GM20000 (cell line): ENCODE results near the gene TLL1.

ENCODE experiments used
- DNase-seq: peaks from one replicate; pipeline ENCODE4 v3.0.0; 2012; ENCODE audit warnings: low spot score
- CTCF ChIP-seq: IDR thresholded peaks from 2 replicates; pipeline ENCODE4 v1.5.1; 2012; ENCODE audit warnings: mild to moderate bottlenecking, control low read depth; ENCODE audit errors: extremely low read depth, missing control alignments

The TLL1 gene

DNA sequence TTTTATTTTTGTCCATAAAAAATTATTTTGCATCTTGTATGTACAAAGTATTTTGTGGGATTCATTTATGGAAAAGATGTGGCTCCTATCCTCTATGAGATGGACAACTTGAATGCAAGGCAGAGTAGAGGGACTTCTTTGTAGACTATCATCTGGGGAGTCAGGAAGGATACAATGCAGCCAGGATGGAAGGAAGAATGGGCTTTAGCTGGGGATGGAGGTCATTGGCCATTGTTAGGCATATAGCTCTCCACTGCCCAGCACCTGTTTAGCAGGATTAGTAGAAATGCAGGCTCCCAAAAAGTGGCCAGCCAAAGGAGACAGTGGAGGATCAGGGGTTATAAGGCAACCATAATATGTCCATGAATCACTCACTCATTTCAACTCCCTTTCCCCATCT is 5.1 kb upstream of the TLL1 start:
- no peak for TF ChIP-seq CTCF

DNA sequence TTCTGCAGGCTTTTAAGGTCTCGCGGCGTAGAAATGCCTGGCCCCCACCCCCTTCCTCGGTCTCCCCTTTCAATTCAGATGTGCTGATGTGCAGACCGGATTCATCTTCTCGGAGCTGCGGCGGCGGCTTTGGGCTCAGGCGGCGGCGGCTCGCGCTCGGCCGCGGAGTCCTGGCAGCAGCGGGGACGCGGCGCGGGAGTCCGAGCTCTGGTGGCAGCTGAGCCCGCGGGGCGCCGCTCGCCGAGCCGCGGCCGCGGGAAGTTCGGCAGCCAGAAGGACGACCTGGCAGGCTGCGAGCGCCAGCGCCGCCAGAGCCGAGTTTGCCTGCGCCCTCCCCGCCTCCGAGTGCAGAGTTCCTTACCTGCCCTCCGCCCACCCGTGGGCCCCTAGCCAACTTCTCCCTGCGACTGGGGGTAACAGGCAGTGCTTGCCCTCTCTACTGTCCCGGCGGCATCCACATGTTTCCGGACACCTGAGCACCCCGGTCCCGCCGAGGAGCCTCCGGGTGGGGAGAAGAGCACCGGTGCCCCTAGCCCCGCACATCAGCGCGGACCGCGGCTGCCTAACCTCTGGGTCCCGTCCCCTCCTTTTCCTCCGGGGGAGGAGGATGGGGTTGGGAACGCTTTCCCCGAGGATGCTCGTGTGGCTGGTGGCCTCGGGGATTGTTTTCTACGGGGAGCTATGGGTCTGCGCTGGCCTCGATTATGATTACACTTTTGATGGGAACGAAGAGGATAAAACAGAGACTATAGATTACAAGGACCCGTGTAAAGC is 448 bp downstream of the TLL1 start:
- peak; percentile 31 for DNase-seq
- no peak for TF ChIP-seq CTCF

More for the DNA sequence above, 5.1 kb upstream of the TLL1 start:
- DNase-seq = no peak

- no peak for TF ChIP-seq CTCF
- peak; percentile 30 for DNase-seq
These were observed 1.2 kb downstream of the TLL1 start for GRCh38 chr4:165874072-165874790.

- TF ChIP-seq CTCF = no peak
- no peak for DNase-seq
These were observed 1.8 kb downstream of the TLL1 start for GRCh38 chr4:165874791-165875371.

DNA sequence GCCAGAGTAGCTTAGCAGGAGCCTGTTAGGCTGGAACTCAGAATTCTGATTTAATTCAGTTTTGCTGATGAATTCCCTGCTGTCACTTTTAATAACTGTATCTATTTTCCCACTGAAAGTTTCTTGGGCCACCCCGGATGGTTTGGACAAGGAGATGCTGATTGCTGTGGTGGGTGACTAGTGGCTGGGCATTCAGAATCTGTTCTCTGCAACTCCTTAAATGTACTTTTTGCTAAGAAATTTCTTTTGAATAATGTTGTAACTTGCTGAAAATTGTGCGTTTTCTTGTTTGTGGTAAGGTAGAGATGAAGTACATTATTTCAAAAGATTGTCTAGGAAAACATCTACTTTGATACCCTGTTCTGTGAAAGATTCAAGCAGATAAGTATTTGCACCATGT is 2.4 kb downstream of the TLL1 start:
- DNase-seq = no peak
- no peak for TF ChIP-seq CTCF

- no peak for TF ChIP-seq CTCF
- DNase-seq = no peak
These were observed 4.2 kb downstream of the TLL1 start for GRCh38 chr4:165877286-165877685.

DNA sequence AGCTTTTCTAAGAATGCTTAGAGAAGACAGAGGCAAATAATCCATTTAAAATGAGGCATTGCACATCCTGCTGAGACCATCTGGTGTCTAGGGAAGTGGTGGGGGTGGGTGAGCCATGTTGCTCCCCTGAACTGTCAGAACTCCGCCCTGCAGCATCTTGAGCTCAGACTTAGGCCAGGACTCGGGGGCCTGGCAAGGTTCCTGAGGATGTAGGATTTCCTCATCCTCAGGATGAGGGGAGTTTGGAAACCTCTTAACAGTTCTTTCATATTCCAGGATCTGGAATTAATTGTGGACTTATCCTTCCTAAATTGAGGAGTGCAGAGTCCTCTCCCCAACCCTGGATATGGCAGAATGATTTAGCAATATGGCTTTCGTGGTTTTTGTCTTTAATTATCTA is 6.6 kb downstream of the TLL1 start:
- DNase-seq = no peak
- TF ChIP-seq CTCF = no peak
